IMR-90 (cell line): ENCODE data around the gene KXD1. TPM values are rescaled to one million over a fixed set of nuclear protein-coding genes. Genes with fewer than 3 reads are reported as not detected.

Source experiments
- ATAC-seq: fragments of 200-7000 bp; cut with Tn5 transposase; 2 replicates; pipeline ENCODE4 v1.9.1; 2020; ENCODE audit warnings: low read depth, mild to moderate bottlenecking, moderate library complexity
- BruUV-seq: library from RNA; stranded (reverse); fragments of 400-500 nt; replicated peaks from 2 replicates; lab custom pipeline; 2021; lab: Mats Ljungman, UMichigan
- CTCF ChIA-PET: fragments of 300-600 bp; formaldehyde crosslinking; extraction: SDS; loops from one replicate; lab custom pipeline; 2021; ENCODE audit warnings: antibody characterized with exemption; lab: Yijun Ruan, JAX
- POLR2A ChIA-PET: fragments of 300-600 bp; sonication (Branson Sonifier 250); formaldehyde crosslinking; loops from one replicate; lab custom pipeline; 2022; ENCODE audit warnings: antibody characterized with exemption; ENCODE audit not compliant: unreplicated experiment; lab: Charles Lee
- DNase-seq: peaks from one replicate; pipeline ENCODE4 v3.0.0; 2013
- H2AFZ ChIP-seq: replicated peaks from 2 replicates; pipeline ENCODE3; 2013; ENCODE audit warnings: low read length, mild to moderate bottlenecking; ENCODE audit not compliant: poor library complexity
- H2AK5ac ChIP-seq: 2 replicates; pipeline ENCODE4 v1.6.1; 2013; ENCODE audit warnings: low read depth, low read length, inconsistent platforms
- H2AK9ac ChIP-seq: replicated peaks from 2 replicates; pipeline ENCODE3; 2013; ENCODE audit warnings: mild to moderate bottlenecking, low read depth, low read length, moderate library complexity; ENCODE audit not compliant: poor library complexity
- H2BK120ac ChIP-seq: 2 replicates; pipeline ENCODE4 v1.6.1; 2013; ENCODE audit warnings: low read depth, low read length, inconsistent platforms
- H2BK15ac ChIP-seq: 3 replicates; pipeline ENCODE4 v1.6.1; 2013; ENCODE audit warnings: low read depth, low read length, inconsistent platforms
- H2BK20ac ChIP-seq: 2 replicates; pipeline ENCODE4 v1.6.1; 2013; ENCODE audit warnings: low read depth, mild to moderate bottlenecking, inconsistent platforms, low read length, moderate library complexity
- H2BK5ac ChIP-seq: 2 replicates; pipeline ENCODE4 v1.6.1; 2013; ENCODE audit warnings: mild to moderate bottlenecking, low read depth, low read length, inconsistent platforms; ENCODE audit not compliant: poor library complexity, severe bottlenecking
- H3K14ac ChIP-seq: replicated peaks from 2 replicates; pipeline ENCODE4 v1.6.1; 2013; ENCODE audit warnings: low read depth, low read length, inconsistent platforms
- H3K18ac ChIP-seq: 2 replicates; pipeline ENCODE4 v1.6.1; 2013; ENCODE audit warnings: low read depth, low read length, control low read depth
- H3K23ac ChIP-seq: 2 replicates; pipeline ENCODE4 v1.6.1; 2013; ENCODE audit warnings: low read depth, low read length, inconsistent platforms
- H3K27ac ChIP-seq: 2 replicates; pipeline ENCODE4 v1.5.1; 2013; ENCODE audit warnings: mild to moderate bottlenecking, control low read depth, low read length; ENCODE audit not compliant: insufficient read depth
- H3K27me3 ChIP-seq: 2 replicates; pipeline ENCODE4 v1.6.1; 2013; ENCODE audit warnings: low read length; ENCODE audit not compliant: control insufficient read depth, insufficient read depth
- H3K36me3 ChIP-seq: 2 replicates; pipeline ENCODE4 v1.6.1; 2013; ENCODE audit warnings: low read length, mixed read lengths; ENCODE audit not compliant: control insufficient read depth, insufficient read depth
- H3K4ac ChIP-seq: 2 replicates; pipeline ENCODE4 v1.6.1; 2013; ENCODE audit warnings: low read depth, low read length, inconsistent platforms
- H3K4me1 ChIP-seq: 2 replicates; pipeline ENCODE4 v1.6.1; 2013; ENCODE audit warnings: low read length, mixed read lengths; ENCODE audit not compliant: control insufficient read depth, insufficient read depth
- H3K4me2 ChIP-seq: 2 replicates; pipeline ENCODE4 v1.6.1; 2013; ENCODE audit warnings: low read depth, mild to moderate bottlenecking, control low read depth, low read length, moderate library complexity
- H3K4me3 ChIP-seq: 2 replicates; pipeline ENCODE4 v1.5.1; 2013; ENCODE audit warnings: low read depth, mild to moderate bottlenecking, control low read depth, low read length, moderate library complexity; ENCODE audit not compliant: insufficient read depth
- H3K56ac ChIP-seq: 2 replicates; pipeline ENCODE4 v1.6.1; 2013; ENCODE audit warnings: low read length, inconsistent platforms; ENCODE audit not compliant: insufficient read depth; ENCODE audit errors: extremely low read depth
- H3K79me1 ChIP-seq, 2 experiments: 2 replicates each; pipeline ENCODE4 v1.6.1; 2013; ENCODE audit warnings: low read length in 2 of 2, inconsistent platforms in 1 of 2, low read depth in 1 of 2
- H3K9ac ChIP-seq: 2 replicates; pipeline ENCODE4 v1.6.1; 2013; ENCODE audit warnings: low read depth, low read length, control low read depth
- H3K9me1 ChIP-seq: 2 replicates; pipeline ENCODE4 v1.6.1; 2013; ENCODE audit warnings: low read length, inconsistent platforms; ENCODE audit not compliant: insufficient read depth
- H3K9me3 ChIP-seq: 2 replicates; pipeline ENCODE4 v1.6.1; 2013; ENCODE audit warnings: low read length; ENCODE audit not compliant: control insufficient read depth, insufficient read depth
- H4K20me1 ChIP-seq: 2 replicates; pipeline ENCODE4 v1.6.1; 2013; ENCODE audit warnings: low read length, inconsistent platforms; ENCODE audit not compliant: insufficient read depth
- H4K5ac ChIP-seq: 2 replicates; pipeline ENCODE4 v1.6.1; 2013; ENCODE audit warnings: mild to moderate bottlenecking, low read depth, low read length, control low read depth
- H4K8ac ChIP-seq, 2 experiments: 2 replicates each; pipeline ENCODE4 v1.6.1; 2013; ENCODE audit warnings: low read depth in 2 of 2, low read length in 2 of 2, control low read depth in 1 of 2, inconsistent platforms in 1 of 2
- H4K91ac ChIP-seq: 2 replicates; pipeline ENCODE4 v1.6.1; 2013; ENCODE audit warnings: low read depth, low read length, inconsistent platforms; ENCODE audit not compliant: insufficient read depth
- BHLHE40 ChIP-seq: fragments of 150-350 bp; IDR thresholded peaks from 2 replicates; pipeline ENCODE4 v1.6.1; 2016; ENCODE audit warnings: mild to moderate bottlenecking, low read depth, low read length
- CEBPB ChIP-seq: IDR thresholded peaks from 2 replicates; pipeline ENCODE4 v1.6.1; 2012; ENCODE audit warnings: low read depth, low read length, improper control_type of control experiment
- MAFK ChIP-seq: IDR thresholded peaks from 2 replicates; pipeline ENCODE4 v1.6.1; 2012; ENCODE audit warnings: low read depth, low read length, improper control_type of control experiment
- MAZ ChIP-seq: IDR thresholded peaks from 2 replicates; pipeline ENCODE4 v1.6.1; 2012; ENCODE audit warnings: low read depth, mild to moderate bottlenecking, low read length, improper control_type of control experiment, moderate library complexity, borderline replicate concordance
- MXI1 ChIP-seq: IDR thresholded peaks from 2 replicates; pipeline ENCODE4 v1.6.1; 2012; ENCODE audit warnings: low read depth, mild to moderate bottlenecking, low read length, moderate library complexity, borderline replicate concordance
- NFE2L2 ChIP-seq: fragments of 150-350 bp; IDR thresholded peaks from 2 replicates; pipeline ENCODE4 v1.6.1; 2016; ENCODE audit warnings: low read depth, mild to moderate bottlenecking, low read length
- POLR2A ChIP-seq: IDR thresholded peaks from 2 replicates; pipeline ENCODE4 v1.6.1; 2012; ENCODE audit warnings: mild to moderate bottlenecking, low read depth, low read length
- RCOR1 ChIP-seq: IDR thresholded peaks from 2 replicates; pipeline ENCODE4 v1.6.1; 2012; ENCODE audit warnings: mild to moderate bottlenecking, low read length, improper control_type of control experiment; ENCODE audit not compliant: insufficient replicate concordance
- WGBS, 2 experiments: methylation state at CpG; one replicate each; pipeline versions ENCODE4 v1.1.5 to v1.1.7; 2013; ENCODE audit warnings: missing lambda C conversion rate in 2 of 2; ENCODE audit not compliant: insufficient read length in 1 of 2; ENCODE audit errors: extremely low coverage in 2 of 2; 5-methylcytosine and 5-hydroxymethylcytosine counted together
- dilution Hi-C: fragments of 300-500 bp; cut with HindIII; formaldehyde crosslinking; loops from one replicate; pipeline ENCODE4 v1.14.3; 2018; ENCODE audit warnings: low sequenced_read_pairs; ENCODE audit not compliant: unreplicated experiment
- in situ Hi-C: fragments of 300-500 bp; cut with MboI; formaldehyde crosslinking; loops from 3 replicates; pipeline ENCODE4 v1.14.3; 2019; ENCODE audit warnings: low sequenced_read_pairs, inconsistent platforms, mixed read lengths
- intact Hi-C: fragments of 100-400 bp; cut with micrococcal nuclease; formaldehyde crosslinking; loops from 2 replicates; pipeline ENCODE4 v1.10.0; 2022
- polyA plus RNA-seq, 3 experiments: library from polyadenylated mRNA; depleted of rRNA; stranded (reverse); fragments of >200 nt; gene quantifications; 2 replicates each; pipeline ENCODE4 v1.2.3, GENCODE V29; 2012; ENCODE audit warnings: low replicate concordance in 1 of 3
- total RNA-seq: library from RNA; depleted of rRNA; stranded (reverse); fragments of >200 nt; gene quantifications from 2 replicates; pipeline ENCODE4 v1.2.3, GENCODE V29; 2012
- TF ChIP-seq, protein P1 (sequence below): fragments of 150-350 bp; IDR thresholded peaks from 2 replicates; pipeline ENCODE4 v1.6.1; 2016; ENCODE audit warnings: low read depth, mild to moderate bottlenecking, low read length, moderate library complexity, borderline replicate concordance
- TF ChIP-seq, protein P2 (sequence below): conservative IDR thresholded peaks from 2 replicates; pipeline ENCODE4 v1.5.1; 2012; ENCODE audit warnings: mild to moderate bottlenecking, low read depth, low read length, improper control_type of control experiment

The KXD1 gene
- total and polyA plus RNA-seq, 2 of the 4 experiments (the other 2 are of a cell fraction) = 66.7 to 196 TPM

DNA sequence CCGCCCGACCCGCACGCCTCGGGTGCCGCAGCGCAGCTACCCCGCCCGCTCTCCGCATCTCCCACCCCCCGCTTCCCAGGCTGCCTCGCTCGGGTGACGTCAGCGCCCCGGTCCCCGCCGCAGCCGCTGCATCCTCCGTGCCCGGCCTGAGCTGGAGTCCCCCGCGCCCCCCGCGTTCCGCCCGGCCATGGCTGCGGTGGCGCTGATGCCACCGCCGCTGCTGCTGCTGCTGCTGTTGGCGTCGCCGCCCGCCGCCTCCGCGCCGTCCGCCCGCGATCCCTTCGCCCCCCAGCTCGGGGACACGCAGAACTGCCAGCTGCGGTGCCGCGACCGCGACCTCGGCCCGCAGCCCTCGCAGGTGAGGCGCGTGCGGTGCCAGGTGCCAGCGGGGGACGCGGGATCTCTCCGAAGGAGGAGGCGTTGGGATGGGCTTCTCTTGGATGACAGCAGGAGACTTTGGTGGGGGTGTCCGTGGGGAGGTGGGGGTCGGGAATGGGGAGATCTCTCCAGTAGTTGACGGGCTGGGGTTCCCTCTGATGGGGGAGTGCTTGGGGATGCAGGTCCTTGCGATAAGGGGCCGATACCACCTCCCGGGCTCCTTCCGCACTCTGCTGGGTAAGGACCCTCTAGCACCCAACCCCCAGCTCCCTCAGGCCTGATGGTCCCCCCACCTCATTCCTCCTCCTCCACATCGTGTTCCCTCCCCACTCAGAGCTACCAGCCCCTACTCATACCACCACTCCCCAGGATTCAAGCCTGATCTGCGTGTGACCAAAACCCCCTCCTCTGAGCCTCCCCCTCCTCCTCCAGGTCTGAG is 55.3 kb downstream of the KXD1 start, which contains the start of gene TMEM59L:
TMEM59L (plus strand) TSS at position 99 of the 817 bp plus-strand sequence; CDS start at position 188, 89 bp downstream.
- TF ChIP-seq MAZ (no peak), MXI1 (no peak), RCOR1 (no peak), BHLHE40 (no peak), NFE2L2 (no peak), POLR2A (no peak), CEBPB (no peak), MAFK (no peak)
- TF ChIP-seq, protein P1, sequence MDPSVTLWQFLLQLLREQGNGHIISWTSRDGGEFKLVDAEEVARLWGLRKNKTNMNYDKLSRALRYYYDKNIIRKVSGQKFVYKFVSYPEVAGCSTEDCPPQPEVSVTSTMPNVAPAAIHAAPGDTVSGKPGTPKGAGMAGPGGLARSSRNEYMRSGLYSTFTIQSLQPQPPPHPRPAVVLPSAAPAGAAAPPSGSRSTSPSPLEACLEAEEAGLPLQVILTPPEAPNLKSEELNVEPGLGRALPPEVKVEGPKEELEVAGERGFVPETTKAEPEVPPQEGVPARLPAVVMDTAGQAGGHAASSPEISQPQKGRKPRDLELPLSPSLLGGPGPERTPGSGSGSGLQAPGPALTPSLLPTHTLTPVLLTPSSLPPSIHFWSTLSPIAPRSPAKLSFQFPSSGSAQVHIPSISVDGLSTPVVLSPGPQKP = no peak
- TF ChIP-seq, protein P2, sequence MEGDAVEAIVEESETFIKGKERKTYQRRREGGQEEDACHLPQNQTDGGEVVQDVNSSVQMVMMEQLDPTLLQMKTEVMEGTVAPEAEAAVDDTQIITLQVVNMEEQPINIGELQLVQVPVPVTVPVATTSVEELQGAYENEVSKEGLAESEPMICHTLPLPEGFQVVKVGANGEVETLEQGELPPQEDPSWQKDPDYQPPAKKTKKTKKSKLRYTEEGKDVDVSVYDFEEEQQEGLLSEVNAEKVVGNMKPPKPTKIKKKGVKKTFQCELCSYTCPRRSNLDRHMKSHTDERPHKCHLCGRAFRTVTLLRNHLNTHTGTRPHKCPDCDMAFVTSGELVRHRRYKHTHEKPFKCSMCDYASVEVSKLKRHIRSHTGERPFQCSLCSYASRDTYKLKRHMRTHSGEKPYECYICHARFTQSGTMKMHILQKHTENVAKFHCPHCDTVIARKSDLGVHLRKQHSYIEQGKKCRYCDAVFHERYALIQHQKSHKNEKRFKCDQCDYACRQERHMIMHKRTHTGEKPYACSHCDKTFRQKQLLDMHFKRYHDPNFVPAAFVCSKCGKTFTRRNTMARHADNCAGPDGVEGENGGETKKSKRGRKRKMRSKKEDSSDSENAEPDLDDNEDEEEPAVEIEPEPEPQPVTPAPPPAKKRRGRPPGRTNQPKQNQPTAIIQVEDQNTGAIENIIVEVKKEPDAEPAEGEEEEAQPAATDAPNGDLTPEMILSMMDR = no peak
- no peak for DNase-seq
- Histone ChIP-seq H4K91ac (no peak within 1 kb of the TSS; the same call in 1 of the 2 replicates), H3K9me3 (peaks cover 4% of the 10 kb centered on the region; the same call in 1 of the 2 replicates), H2BK120ac (no peak within 1 kb of the TSS), H3K27me3 (peaks cover 57% of the 10 kb centered on the region), H3K23ac (peak within 1 kb of the TSS; percentile 38; the same call in 1 of the 2 replicates), H3K4me3 (peak within 1 kb of the TSS; percentile 69), H2BK15ac (no peak within 1 kb of the TSS), H3K4me1 (peaks cover 7% of the 10 kb centered on the region; the same call in 1 of the 2 replicates), H2BK5ac (no peak within 1 kb of the TSS), H3K4ac (no peak within 1 kb of the TSS), H3K9ac (peak within 1 kb of the TSS; percentile 41), H3K4me2 (peak within 1 kb of the TSS; percentile 91), H4K5ac (no peak within 1 kb of the TSS), H4K8ac (peak within 1 kb of the TSS in 1 of 2 experiments; percentile 79; a peak in 1 of 4 replicates), H3K79me1 (no peaks in the 10 kb centered on the region), H3K14ac (no peak within 1 kb of the TSS; the same call in 1 of the 2 replicates), H3K18ac (no peak within 1 kb of the TSS), H2AK9ac (peak within 1 kb of the TSS; percentile 50), H3K9me1 (no peaks in the 10 kb centered on the region), H2AK5ac (peak within 1 kb of the TSS; percentile 76), H3K56ac (no peak within 1 kb of the TSS; the same call in 1 of the 2 replicates), H4K20me1 (peaks cover 4% of the 10 kb centered on the region; the same call in 1 of the 2 replicates), H3K27ac (no peak within 1 kb of the TSS; the same call in 1 of the 2 replicates), H2AFZ (peak within 1 kb of the TSS; percentile 93), H3K36me3 (no peaks in the 10 kb centered on the region), H2BK20ac (no peak within 1 kb of the TSS)
- dilution Hi-C loops (no loop called here), intact Hi-C loops (no loop called here), in situ Hi-C loops (no loop called here)
- CTCF ChIA-PET = no interaction called here
- no TSS peak for BruUV-seq
- POLR2A ChIA-PET = no interaction called here
- peak; percentile 72 for ATAC-seq
- WGBS, 2 experiments = 2% methylated on average over 30 of the region's 70 CpGs; no CpG with 5 or more reads in 1 of the 2 experiments
